ENCODE measurements around the gene CHSY1. TPM values are rescaled to one million over a fixed set of nuclear protein-coding genes. Genes with fewer than 3 reads are reported as not detected.

The CHSY1 gene
- polyA plus RNA-seq, 1 donor from 2014 or later, result 16.1 TPM

GRCh38 chr15:101140697-101141065, 111.2 kb downstream of the CHSY1 start:
- Histone ChIP-seq H3K79me2 (replicated peaks; ENCODE audit: insufficient read depth, low read length) (no peaks in the 10 kb centered on the region), H3K9ac (ENCODE audit: low read length) (no peak overlapping the region), H3K9me3 (ENCODE audit: low read length) (no peaks in the 10 kb centered on the region), H3K36me3 (ENCODE audit: insufficient read depth, low read length) (no peaks in the 10 kb centered on the region), H3F3A (ENCODE audit: insufficient read depth, low read length, poor library complexity, severe bottlenecking) (no peaks in the 10 kb centered on the region), H3K4me2 (ENCODE audit: low read length) (no peak overlapping the region), H3K9me2 (ENCODE audit: insufficient read depth, low read length) (no peaks in the 10 kb centered on the region), H3K4me3 (ENCODE audit: low read length) (no peak overlapping the region), H3K27ac (ENCODE audit: low read length) (no peak overlapping the region), H3K27me3 (ENCODE audit: insufficient read depth, low read depth, low read length) (no peaks in the 10 kb centered on the region), H2AFZ (ENCODE audit: low read depth, low read length) (no peak overlapping the region), H4K20me1 (ENCODE audit: insufficient read depth) (no peaks in the 10 kb centered on the region)
- TF ChIP-seq EP300 (conservative IDR thresholded peaks at IDR 0.05; ENCODE audit: poor library complexity, severe bottlenecking) (no peak), RAD21 (conservative IDR thresholded peaks at IDR 0.05) (no peak), SMC3 (conservative IDR thresholded peaks at IDR 0.05; ENCODE audit: poor library complexity) (no peak), EZH2 (IDR thresholded peaks at IDR 0.05; ENCODE audit: borderline replicate concordance, insufficient read depth, low read length, poor library complexity, severe bottlenecking) (no peak), POLR2AphosphoS5 (IDR thresholded peaks at IDR 0.05) (no peak), MXI1 (conservative IDR thresholded peaks at IDR 0.05; ENCODE audit: poor library complexity, severe bottlenecking) (no peak), TAF1 (IDR thresholded peaks at IDR 0.05; ENCODE audit: low read depth) (no peak)
- TF ChIP-seq, protein P1, sequence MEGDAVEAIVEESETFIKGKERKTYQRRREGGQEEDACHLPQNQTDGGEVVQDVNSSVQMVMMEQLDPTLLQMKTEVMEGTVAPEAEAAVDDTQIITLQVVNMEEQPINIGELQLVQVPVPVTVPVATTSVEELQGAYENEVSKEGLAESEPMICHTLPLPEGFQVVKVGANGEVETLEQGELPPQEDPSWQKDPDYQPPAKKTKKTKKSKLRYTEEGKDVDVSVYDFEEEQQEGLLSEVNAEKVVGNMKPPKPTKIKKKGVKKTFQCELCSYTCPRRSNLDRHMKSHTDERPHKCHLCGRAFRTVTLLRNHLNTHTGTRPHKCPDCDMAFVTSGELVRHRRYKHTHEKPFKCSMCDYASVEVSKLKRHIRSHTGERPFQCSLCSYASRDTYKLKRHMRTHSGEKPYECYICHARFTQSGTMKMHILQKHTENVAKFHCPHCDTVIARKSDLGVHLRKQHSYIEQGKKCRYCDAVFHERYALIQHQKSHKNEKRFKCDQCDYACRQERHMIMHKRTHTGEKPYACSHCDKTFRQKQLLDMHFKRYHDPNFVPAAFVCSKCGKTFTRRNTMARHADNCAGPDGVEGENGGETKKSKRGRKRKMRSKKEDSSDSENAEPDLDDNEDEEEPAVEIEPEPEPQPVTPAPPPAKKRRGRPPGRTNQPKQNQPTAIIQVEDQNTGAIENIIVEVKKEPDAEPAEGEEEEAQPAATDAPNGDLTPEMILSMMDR (IDR thresholded peaks at IDR 0.05; ENCODE audit: poor library complexity, severe bottlenecking), result no peak
- TF ChIP-seq, protein P2, sequence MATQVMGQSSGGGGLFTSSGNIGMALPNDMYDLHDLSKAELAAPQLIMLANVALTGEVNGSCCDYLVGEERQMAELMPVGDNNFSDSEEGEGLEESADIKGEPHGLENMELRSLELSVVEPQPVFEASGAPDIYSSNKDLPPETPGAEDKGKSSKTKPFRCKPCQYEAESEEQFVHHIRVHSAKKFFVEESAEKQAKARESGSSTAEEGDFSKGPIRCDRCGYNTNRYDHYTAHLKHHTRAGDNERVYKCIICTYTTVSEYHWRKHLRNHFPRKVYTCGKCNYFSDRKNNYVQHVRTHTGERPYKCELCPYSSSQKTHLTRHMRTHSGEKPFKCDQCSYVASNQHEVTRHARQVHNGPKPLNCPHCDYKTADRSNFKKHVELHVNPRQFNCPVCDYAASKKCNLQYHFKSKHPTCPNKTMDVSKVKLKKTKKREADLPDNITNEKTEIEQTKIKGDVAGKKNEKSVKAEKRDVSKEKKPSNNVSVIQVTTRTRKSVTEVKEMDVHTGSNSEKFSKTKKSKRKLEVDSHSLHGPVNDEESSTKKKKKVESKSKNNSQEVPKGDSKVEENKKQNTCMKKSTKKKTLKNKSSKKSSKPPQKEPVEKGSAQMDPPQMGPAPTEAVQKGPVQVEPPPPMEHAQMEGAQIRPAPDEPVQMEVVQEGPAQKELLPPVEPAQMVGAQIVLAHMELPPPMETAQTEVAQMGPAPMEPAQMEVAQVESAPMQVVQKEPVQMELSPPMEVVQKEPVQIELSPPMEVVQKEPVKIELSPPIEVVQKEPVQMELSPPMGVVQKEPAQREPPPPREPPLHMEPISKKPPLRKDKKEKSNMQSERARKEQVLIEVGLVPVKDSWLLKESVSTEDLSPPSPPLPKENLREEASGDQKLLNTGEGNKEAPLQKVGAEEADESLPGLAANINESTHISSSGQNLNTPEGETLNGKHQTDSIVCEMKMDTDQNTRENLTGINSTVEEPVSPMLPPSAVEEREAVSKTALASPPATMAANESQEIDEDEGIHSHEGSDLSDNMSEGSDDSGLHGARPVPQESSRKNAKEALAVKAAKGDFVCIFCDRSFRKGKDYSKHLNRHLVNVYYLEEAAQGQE (IDR thresholded peaks at IDR 0.05; ENCODE audit: borderline replicate concordance), result no peak

DNA sequence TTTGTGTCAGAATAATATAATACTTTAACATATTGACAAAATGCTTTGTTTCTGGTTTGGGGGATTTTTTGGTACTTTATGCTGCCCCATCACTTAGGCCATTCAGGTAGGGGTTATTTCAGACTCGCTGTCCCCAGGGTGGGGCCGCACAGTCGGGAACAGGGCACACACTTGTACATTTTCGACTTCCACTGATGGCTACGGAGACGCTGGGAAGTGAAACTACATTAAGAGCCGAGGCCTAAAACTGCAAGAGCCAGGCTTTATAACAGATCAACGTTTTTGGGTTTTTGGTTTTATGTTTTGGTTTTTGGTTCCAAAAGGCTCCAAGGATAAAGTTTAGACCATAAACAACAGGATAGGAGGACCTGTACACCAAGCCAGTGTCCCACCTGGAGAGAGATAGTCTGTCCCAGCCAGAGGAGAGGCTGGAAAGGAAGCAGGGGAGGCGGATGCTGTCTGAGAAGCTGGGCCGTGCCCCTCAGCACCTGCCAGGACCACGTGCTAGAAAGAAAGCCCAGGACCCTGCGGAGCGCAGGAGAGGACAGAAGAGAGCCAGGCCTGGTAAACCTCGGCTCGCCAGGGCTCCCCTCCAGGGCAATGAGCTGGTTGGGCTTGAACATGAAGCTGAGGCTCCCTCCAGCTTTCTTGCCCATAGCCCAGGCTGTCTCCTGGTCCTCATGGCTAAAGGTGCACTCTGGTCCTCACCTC, 111.7 kb downstream of the CHSY1 start:
- H3K9me2 ChIP-seq (ENCODE audit: insufficient read depth, low read length), result no peaks in the 10 kb centered on the region
- H3K36me3 ChIP-seq (ENCODE audit: insufficient read depth, low read length), result no peaks in the 10 kb centered on the region
- H3K9ac ChIP-seq (ENCODE audit: low read length), result no peak overlapping the region
- H3K27ac ChIP-seq (ENCODE audit: low read length), result no peak overlapping the region
- no peak for TF ChIP-seq EZH2 (IDR thresholded peaks at IDR 0.05; ENCODE audit: borderline replicate concordance, insufficient read depth, low read length, poor library complexity, severe bottlenecking)
- TF ChIP-seq RAD21 (conservative IDR thresholded peaks at IDR 0.05), result no peak
- TF ChIP-seq POLR2AphosphoS5 (IDR thresholded peaks at IDR 0.05), result no peak
- no peak for TF ChIP-seq EP300 (conservative IDR thresholded peaks at IDR 0.05; ENCODE audit: poor library complexity, severe bottlenecking)
- TF ChIP-seq, protein P1 (IDR thresholded peaks at IDR 0.05; ENCODE audit: poor library complexity, severe bottlenecking), result no peak
- no peak for TF ChIP-seq MXI1 (conservative IDR thresholded peaks at IDR 0.05; ENCODE audit: poor library complexity, severe bottlenecking)
- no peak for TF ChIP-seq SMC3 (conservative IDR thresholded peaks at IDR 0.05; ENCODE audit: poor library complexity)
- TF ChIP-seq TAF1 (IDR thresholded peaks at IDR 0.05; ENCODE audit: low read depth), result no peak
- TF ChIP-seq, protein P2 (IDR thresholded peaks at IDR 0.05; ENCODE audit: borderline replicate concordance), result no peak
- no peaks in the 10 kb centered on the region for H4K20me1 ChIP-seq (ENCODE audit: insufficient read depth)
- H3K9me3 ChIP-seq (ENCODE audit: low read length), result no peaks in the 10 kb centered on the region
- no peak overlapping the region for H2AFZ ChIP-seq (ENCODE audit: low read depth, low read length)
- H3K4me2 ChIP-seq (ENCODE audit: low read length), result no peak overlapping the region
- no peaks in the 10 kb centered on the region for H3K79me2 ChIP-seq (replicated peaks; ENCODE audit: insufficient read depth, low read length)
- no peaks in the 10 kb centered on the region for H3K27me3 ChIP-seq (ENCODE audit: insufficient read depth, low read depth, low read length)
- no peak overlapping the region for H3K4me3 ChIP-seq (ENCODE audit: low read length)
- no peaks in the 10 kb centered on the region for H3F3A ChIP-seq (ENCODE audit: insufficient read depth, low read length, poor library complexity, severe bottlenecking)

Data from neural cell (in vitro differentiated cells).